Epithelial cell of proximal tubule (primary cell): ENCODE results near the gene SMAD3. TPM values are rescaled to one million over a fixed set of nuclear protein-coding genes. Genes with fewer than 3 reads are reported as not detected.

Experiments
- DNase-seq: peaks from one replicate; pipeline ENCODE4 v3.0.0-alpha.2; 2011; ENCODE audit warnings: low read depth
- H3K4me3 ChIP-seq: 2 replicates; pipeline ENCODE4 v1.5.1; 2011; ENCODE audit warnings: low read depth, mild to moderate bottlenecking, low read length
- CTCF ChIP-seq: conservative IDR thresholded peaks from 2 replicates; pipeline ENCODE4 v1.5.1; 2012; ENCODE audit warnings: low read depth, mild to moderate bottlenecking, low read length
- total RNA-seq: library from RNA; depleted of rRNA; stranded (reverse); fragments of >200 nt; gene quantifications from 2 replicates; pipeline ENCODE4 v1.2.3, GENCODE V29; 2015

SMAD3 gene
- total RNA-seq, 1 donor from 2014 or later: 97.4 TPM

GRCh38 chr15:67164401-67164791 lies 99.0 kb downstream of the SMAD3 start:
- no peak overlapping the region for H3K4me3 ChIP-seq
- no peak for DNase-seq

GRCh38 chr15:67164811-67165253 lies 99.4 kb downstream of the SMAD3 start:
- H3K4me3 ChIP-seq: no peak overlapping the region
- no peak for TF ChIP-seq CTCF
- no peak for DNase-seq

More at GRCh38 chr15:67164401-67164791, 99.0 kb downstream of the SMAD3 start:
- TF ChIP-seq CTCF: no peak

GRCh38 chr15:67165254-67166253 lies 100.2 kb downstream of the SMAD3 start:
- DNase-seq: no peak
- no peak overlapping the region for H3K4me3 ChIP-seq
- no peak for TF ChIP-seq CTCF

- no peak for DNase-seq
- TF ChIP-seq CTCF: no peak
- no peak overlapping the region for H3K4me3 ChIP-seq
Observed at GRCh38 chr15:67166280-67167009, 101.0 kb downstream of the SMAD3 start.

- no peak overlapping the region for H3K4me3 ChIP-seq
- no peak for DNase-seq
- no peak for TF ChIP-seq CTCF
Observed at GRCh38 chr15:67167091-67167490, 101.7 kb downstream of the SMAD3 start.

GRCh38 chr15:67168694-67169093 lies 103.3 kb downstream of the SMAD3 start:
- no peak for TF ChIP-seq CTCF
- H3K4me3 ChIP-seq: no peak overlapping the region
- no peak for DNase-seq
